ENCODE data around the gene RFX3. TPM values are rescaled to one million over a fixed set of nuclear protein-coding genes. Genes with fewer than 3 reads are reported as not detected.

The RFX3 gene
- total and polyA plus RNA-seq, 2 of the 13 experiments (the other 11 are each of a cell fraction or from before 2014, with no cell fraction given): 2.7 to 5.3 TPM

DNA sequence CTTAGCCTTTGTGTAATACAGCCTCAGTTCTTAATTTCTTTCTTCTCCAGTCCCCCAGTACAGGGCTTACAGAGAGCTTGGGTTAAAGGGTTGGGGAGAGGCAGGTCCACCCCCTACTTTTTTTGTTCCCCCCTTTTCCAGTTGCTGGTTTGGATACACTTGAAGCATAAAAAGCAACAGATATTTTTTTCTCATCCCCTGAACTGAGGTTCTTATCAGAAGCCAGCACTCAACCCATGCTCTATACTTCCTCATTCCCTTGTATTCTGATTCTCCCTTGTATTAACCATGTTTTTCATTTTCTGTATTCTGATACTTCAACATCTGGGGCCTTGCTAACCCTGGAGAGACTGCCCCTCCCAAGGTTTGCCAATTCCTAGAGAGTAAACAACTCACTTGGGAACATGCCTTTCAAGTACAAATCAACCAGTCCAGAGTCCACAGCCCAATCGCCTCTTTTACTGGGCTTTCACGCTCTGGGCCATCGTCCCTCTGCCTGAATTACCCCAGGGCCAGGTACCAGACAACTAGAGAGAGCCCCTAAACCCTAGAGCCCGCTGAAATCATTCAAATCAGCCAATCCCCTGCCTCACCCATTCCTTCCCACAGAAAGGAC, 348.5 kb downstream of the RFX3 start (continued):
- TF ChIP-seq, protein P1, sequence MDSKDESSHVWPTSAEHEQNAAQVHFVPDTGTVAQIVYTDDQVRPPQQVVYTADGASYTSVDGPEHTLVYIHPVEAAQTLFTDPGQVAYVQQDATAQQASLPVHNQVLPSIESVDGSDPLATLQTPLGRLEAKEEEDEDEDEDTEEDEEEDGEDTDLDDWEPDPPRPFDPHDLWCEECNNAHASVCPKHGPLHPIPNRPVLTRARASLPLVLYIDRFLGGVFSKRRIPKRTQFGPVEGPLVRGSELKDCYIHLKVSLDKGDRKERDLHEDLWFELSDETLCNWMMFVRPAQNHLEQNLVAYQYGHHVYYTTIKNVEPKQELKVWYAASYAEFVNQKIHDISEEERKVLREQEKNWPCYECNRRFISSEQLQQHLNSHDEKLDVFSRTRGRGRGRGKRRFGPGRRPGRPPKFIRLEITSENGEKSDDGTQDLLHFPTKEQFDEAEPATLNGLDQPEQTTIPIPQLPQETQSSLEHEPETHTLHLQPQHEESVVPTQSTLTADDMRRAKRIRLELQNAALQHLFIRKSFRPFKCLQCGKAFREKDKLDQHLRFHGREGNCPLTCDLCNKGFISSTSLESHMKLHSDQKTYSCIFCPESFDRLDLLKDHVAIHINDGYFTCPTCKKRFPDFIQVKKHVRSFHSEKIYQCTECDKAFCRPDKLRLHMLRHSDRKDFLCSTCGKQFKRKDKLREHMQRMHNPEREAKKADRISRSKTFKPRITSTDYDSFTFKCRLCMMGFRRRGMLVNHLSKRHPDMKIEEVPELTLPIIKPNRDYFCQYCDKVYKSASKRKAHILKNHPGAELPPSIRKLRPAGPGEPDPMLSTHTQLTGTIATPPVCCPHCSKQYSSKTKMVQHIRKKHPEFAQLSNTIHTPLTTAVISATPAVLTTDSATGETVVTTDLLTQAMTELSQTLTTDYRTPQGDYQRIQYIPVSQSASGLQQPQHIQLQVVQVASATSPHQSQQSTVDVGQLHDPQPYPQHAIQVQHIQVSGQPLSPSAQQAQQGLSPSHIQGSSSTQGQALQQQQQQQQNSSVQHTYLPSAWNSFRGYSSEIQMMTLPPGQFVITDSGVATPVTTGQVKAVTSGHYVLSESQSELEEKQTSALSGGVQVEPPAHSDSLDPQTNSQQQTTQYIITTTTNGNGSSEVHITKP (CRISPR knock-in tag; IDR thresholded peaks at IDR 0.05; ENCODE audit: low read depth): no peak
- peak; percentile 60; the same call in 1 of the 2 replicates for TF ChIP-seq PITX1 (CRISPR knock-in tag; IDR thresholded peaks at IDR 0.05)
- TF ChIP-seq PHF5A (CRISPR knock-in tag; IDR thresholded peaks at IDR 0.05; ENCODE audit: low read depth, unreplicated experiment): peak; percentile 55
- TF ChIP-seq SNAI1 (CRISPR knock-in tag; IDR thresholded peaks at IDR 0.05; ENCODE audit: borderline replicate concordance): no peak
- no peak for TF ChIP-seq ZNF761 (CRISPR knock-in tag; conservative IDR thresholded peaks at IDR 0.05)
- no peak for TF ChIP-seq BRCA1 (CRISPR knock-in tag; IDR thresholded peaks at IDR 0.05)
- TF ChIP-seq, protein P2, sequence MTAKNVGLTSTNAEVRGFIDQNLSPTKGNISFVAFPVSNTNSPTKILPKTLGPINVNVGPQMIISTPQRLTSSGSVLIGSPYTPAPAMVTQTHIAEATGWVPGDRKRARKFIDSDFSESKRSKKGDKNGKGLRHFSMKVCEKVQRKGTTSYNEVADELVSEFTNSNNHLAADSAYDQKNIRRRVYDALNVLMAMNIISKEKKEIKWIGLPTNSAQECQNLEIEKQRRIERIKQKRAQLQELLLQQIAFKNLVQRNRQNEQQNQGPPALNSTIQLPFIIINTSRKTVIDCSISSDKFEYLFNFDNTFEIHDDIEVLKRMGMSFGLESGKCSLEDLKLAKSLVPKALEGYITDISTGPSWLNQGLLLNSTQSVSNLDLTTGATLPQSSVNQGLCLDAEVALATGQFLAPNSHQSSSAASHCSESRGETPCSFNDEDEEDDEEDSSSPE (CRISPR knock-in tag; IDR thresholded peaks at IDR 0.05): no peak
- TF ChIP-seq ZNF121 (CRISPR knock-in tag; IDR thresholded peaks at IDR 0.05): no peak
- TF ChIP-seq ZBTB34 (CRISPR knock-in tag; IDR thresholded peaks at IDR 0.05): no peak
- TF ChIP-seq LCORL (IDR thresholded peaks at IDR 0.05): no peak
- peak; percentile 84 for TF ChIP-seq LCORL (CRISPR knock-in tag; IDR thresholded peaks at IDR 0.05)
- TF ChIP-seq AGO1 (IDR thresholded peaks at IDR 0.05; ENCODE audit: low read depth, low read length, poor library complexity, severe bottlenecking): no peak
- TF ChIP-seq ATF5 (CRISPR knock-in tag; IDR thresholded peaks at IDR 0.05; ENCODE audit: low read depth): no peak
- no peak; the same call in 1 of the 2 replicates for TF ChIP-seq ATF2 (CRISPR knock-in tag; IDR thresholded peaks at IDR 0.05)
- TF ChIP-seq ZNF143 (CRISPR knock-in tag; IDR thresholded peaks at IDR 0.05): no peak
- TF ChIP-seq ELF1 (CRISPR knock-in tag; IDR thresholded peaks at IDR 0.05): peak; percentile 34; the same call in 1 of the 2 replicates
- no peak for TF ChIP-seq ZNF282 (IDR thresholded peaks at IDR 0.05; ENCODE audit: partially characterized antibody)
- no peak for TF ChIP-seq GTF3A (CRISPR knock-in tag; conservative IDR thresholded peaks at IDR 0.05)
- TF ChIP-seq SNAPC5 (CRISPR knock-in tag; IDR thresholded peaks at IDR 0.05; ENCODE audit: borderline replicate concordance): no peak
- no peak for TF ChIP-seq GABPA (IDR thresholded peaks at IDR 0.05; ENCODE audit: low read depth, low read length)
- TF ChIP-seq GABPA (CRISPR knock-in tag; IDR thresholded peaks at IDR 0.05; ENCODE audit: low read depth): no peak
- no peak for TF ChIP-seq ZFP37 (CRISPR knock-in tag; IDR thresholded peaks at IDR 0.05; ENCODE audit: borderline replicate concordance)
- no peak; the same call in 1 of the 2 replicates for TF ChIP-seq ELF3 (CRISPR knock-in tag; IDR thresholded peaks at IDR 0.05)

All from HepG2 (cell line).